Measurements from ENCODE around the gene NYAP2. TPM values are rescaled to one million over a fixed set of nuclear protein-coding genes. Genes with fewer than 3 reads are reported as not detected.

The NYAP2 gene
- total RNA-seq, 4 donors from 2014 or later, result 0.14 TPM; not detected in 3

DNA sequence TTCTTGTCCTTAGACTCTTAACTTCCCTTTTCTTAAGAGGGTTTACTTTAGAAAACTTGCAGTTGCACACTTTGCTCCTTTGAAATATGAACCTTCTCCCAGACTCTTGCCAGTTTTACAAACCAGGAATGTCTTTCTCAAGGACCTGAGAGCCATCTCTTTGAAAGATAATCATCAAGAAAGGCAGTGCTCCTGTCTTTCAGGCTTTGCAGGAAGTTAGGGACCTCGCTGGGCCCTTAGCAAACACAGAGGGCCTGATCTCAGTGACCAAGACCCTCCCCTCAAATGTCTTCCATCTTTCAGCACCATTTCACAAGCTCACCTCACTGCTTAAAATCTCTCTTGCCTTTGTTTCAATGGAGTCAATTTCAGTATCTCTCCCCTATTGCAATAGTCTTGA, 32.0 kb upstream of the NYAP2 start:
- Histone ChIP-seq H3K9me3 (no peaks in the 10 kb centered on the region), H3K4me3 (no peak overlapping the region), H3K27me3 (no peaks in the 10 kb centered on the region), H3K36me3 (no peaks in the 10 kb centered on the region), H3K27ac (no peak overlapping the region), H3K4me1 (no peaks in the 10 kb centered on the region)
- intact Hi-C loops (cut with DNase I; ENCODE audit: low total_unique reads), result no loop called here
- no peak for TF ChIP-seq CTCF (IDR thresholded peaks at IDR 0.05)
- TF ChIP-seq POLR2A (IDR thresholded peaks at IDR 0.05), result no peak
- DNase-seq, result no peak

- H3K27me3 ChIP-seq, result no peaks in the 10 kb centered on the region
- H3K9me3 ChIP-seq, result no peaks in the 10 kb centered on the region
- H3K4me1 ChIP-seq, result no peaks in the 10 kb centered on the region
Observed at GRCh38 chr2:225378984-225379383, 20.5 kb upstream of the NYAP2 start.

DNA sequence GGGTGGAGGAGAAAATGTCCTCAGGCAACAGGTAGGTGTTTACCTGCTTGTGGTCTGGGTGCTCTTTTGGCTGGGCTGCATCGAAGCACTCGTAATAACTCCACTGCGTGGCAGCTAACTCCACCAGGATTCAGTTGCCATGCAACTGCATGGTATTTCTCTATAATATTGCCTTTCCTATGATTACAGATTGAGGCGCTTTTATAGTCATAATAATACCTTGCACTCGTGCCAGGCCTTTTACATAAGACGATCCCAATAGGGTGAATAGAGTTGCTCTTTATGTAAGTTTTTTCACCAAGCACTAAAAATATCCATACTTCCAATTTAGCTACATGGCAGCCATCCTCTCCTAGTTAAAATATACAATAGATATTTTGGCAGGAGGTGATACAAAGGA, 19.7 kb upstream of the NYAP2 start:
- H3K36me3 ChIP-seq, result no peaks in the 10 kb centered on the region
- no peak for DNase-seq
- H3K9me3 ChIP-seq, result no peaks in the 10 kb centered on the region
- TF ChIP-seq CTCF (IDR thresholded peaks at IDR 0.05) (no peak), POLR2A (IDR thresholded peaks at IDR 0.05) (no peak)
- no peaks in the 10 kb centered on the region for H3K4me1 ChIP-seq
- intact Hi-C loops (cut with DNase I; ENCODE audit: low total_unique reads), result no loop called here
- no peak overlapping the region for H3K27ac ChIP-seq
- H3K4me3 ChIP-seq, result no peak overlapping the region
- H3K27me3 ChIP-seq, result no peaks in the 10 kb centered on the region

More at GRCh38 chr2:225378984-225379383, 20.5 kb upstream of the NYAP2 start:
- H3K27ac ChIP-seq, result no peak overlapping the region
- intact Hi-C loops (cut with DNase I; ENCODE audit: low total_unique reads), result no loop called here
- H3K36me3 ChIP-seq, result no peaks in the 10 kb centered on the region
- no peak for DNase-seq
- no peak overlapping the region for H3K4me3 ChIP-seq
- TF ChIP-seq CTCF (IDR thresholded peaks at IDR 0.05) (no peak), POLR2A (IDR thresholded peaks at IDR 0.05) (no peak)

- no peak for DNase-seq
- no peak for TF ChIP-seq CTCF (IDR thresholded peaks at IDR 0.05)
- no peak for TF ChIP-seq POLR2A (IDR thresholded peaks at IDR 0.05)
- H3K4me3 ChIP-seq, result no peak overlapping the region
- intact Hi-C loops (cut with DNase I; ENCODE audit: low total_unique reads), result no loop called here
- no peaks in the 10 kb centered on the region for H3K4me1 ChIP-seq
- H3K9me3 ChIP-seq, result no peaks in the 10 kb centered on the region
- H3K27me3 ChIP-seq, result no peaks in the 10 kb centered on the region
- no peaks in the 10 kb centered on the region for H3K36me3 ChIP-seq
- no peak overlapping the region for H3K27ac ChIP-seq
Observed at GRCh38 chr2:225381609-225382008, 17.9 kb upstream of the NYAP2 start.

GRCh38 chr2:225398372-225398771, 1.1 kb upstream of the NYAP2 start:
- Histone ChIP-seq H3K27ac (no peak overlapping the region), H3K27me3 (no peaks in the 10 kb centered on the region), H3K9me3 (no peaks in the 10 kb centered on the region), H3K36me3 (no peaks in the 10 kb centered on the region), H3K4me3 (no peak overlapping the region), H3K4me1 (no peaks in the 10 kb centered on the region)
- intact Hi-C loops (cut with DNase I; ENCODE audit: low total_unique reads), result no loop called here
- DNase-seq, result no peak
- no peak for TF ChIP-seq POLR2A (IDR thresholded peaks at IDR 0.05)
- no peak for TF ChIP-seq CTCF (IDR thresholded peaks at IDR 0.05)

Data from uterus (tissue), 4 donors.